Stimulated activated CD8-positive, alpha-beta memory T cell treated with anti-CD3 and anti-CD28 coated beads, Interleukin-15, amount 100 ng/mL, for 1 hour (primary cell): ENCODE results near the gene TTC23L.
A peak's percentile ranks its signal among the peaks of the same experiment; 100 is the strongest.

ENCODE experiments used
- DNase-seq: peaks from one replicate; pipeline ENCODE4 v3.0.0-alpha.2; 2020; ENCODE audit warnings: low read depth

Gene TTC23L

GRCh38 chr5:34870382-34870781, 31.4 kb downstream of the TTC23L start:
- no peak for DNase-seq

- DNase-seq: no peak
These were observed 37.3 kb downstream of the TTC23L start for GRCh38 chr5:34876275-34876674.

GRCh38 chr5:34881246-34881645, 42.3 kb downstream of the TTC23L start:
- no peak for DNase-seq

GRCh38 chr5:34886392-34887119, 47.6 kb downstream of the TTC23L start:
- no peak for DNase-seq

- no peak for DNase-seq
These were observed 50.4 kb downstream of the TTC23L start for GRCh38 chr5:34889394-34889793.

GRCh38 chr5:34891981-34892380, 53.0 kb downstream of the TTC23L start:
- DNase-seq: no peak

- DNase-seq: no peak
These were observed 53.5 kb downstream of the TTC23L start for GRCh38 chr5:34892414-34892813.

GRCh38 chr5:34894716-34895115, 55.8 kb downstream of the TTC23L start:
- no peak for DNase-seq

- no peak for DNase-seq
These were observed 56.9 kb downstream of the TTC23L start for GRCh38 chr5:34895641-34896419.

- DNase-seq: no peak
These were observed 58.7 kb downstream of the TTC23L start for GRCh38 chr5:34897646-34898045.

GRCh38 chr5:34898258-34898895, 59.4 kb downstream of the TTC23L start:
- peak; percentile 44 for DNase-seq

GRCh38 chr5:34899066-34899465, 60.1 kb downstream of the TTC23L start:
- DNase-seq: no peak

GRCh38 chr5:34900652-34901051, 61.7 kb downstream of the TTC23L start:
- no peak for DNase-seq

GRCh38 chr5:34903260-34903659, 64.3 kb downstream of the TTC23L start:
- no peak for DNase-seq

- no peak for DNase-seq
These were observed 66.6 kb downstream of the TTC23L start for GRCh38 chr5:34905564-34905963.

GRCh38 chr5:34913072-34913471, 74.1 kb downstream of the TTC23L start:
- DNase-seq: no peak

GRCh38 chr5:34914671-34915138, 75.7 kb downstream of the TTC23L start:
- DNase-seq: no peak

- DNase-seq: peak; percentile 81
These were observed 76.3 kb downstream of the TTC23L start, which contains the start of the genes BRIX1 and RAD1 for GRCh38 chr5:34915139-34915855. BRIX1 (plus strand) TSS chr5:34915711; CDS start chr5:34915739, 28 bp downstream. RAD1 (minus strand) TSS chr5:34915504; CDS start chr5:34914892, 612 bp downstream.

GRCh38 chr5:34915856-34916192, 76.9 kb downstream of the TTC23L start:
- no peak for DNase-seq

- no peak for DNase-seq
These were observed 77.6 kb downstream of the TTC23L start for GRCh38 chr5:34916518-34916917.

GRCh38 chr5:34918025-34918424, 79.1 kb downstream of the TTC23L start:
- DNase-seq: no peak

GRCh38 chr5:34919077-34919476, 80.1 kb downstream of the TTC23L start:
- no peak for DNase-seq
